HEK293 (cell line): ENCODE data around the gene TSPAN3.

ENCODE experiments used
- FEZF1 ChIP-seq: fragments of 450-650 bp; formaldehyde crosslinking; IDR thresholded peaks from 2 replicates; pipeline ENCODE4 v1.5.1; 2016; ENCODE audit warnings: missing biosample characterization, missing genetic modification characterization
- GLI2 ChIP-seq: fragments of 450-650 bp; formaldehyde crosslinking; IDR thresholded peaks from 2 replicates; pipeline ENCODE4; 2017; ENCODE audit warnings: missing biosample characterization, missing genetic modification characterization, low read depth, borderline replicate concordance
- KLF7 ChIP-seq: fragments of 450-650 bp; formaldehyde crosslinking; IDR thresholded peaks from 2 replicates; pipeline ENCODE4 v1.5.1; 2016; ENCODE audit warnings: missing biosample characterization, missing genetic modification characterization, borderline replicate concordance
- PRDM1 ChIP-seq: fragments of 450-650 bp; formaldehyde crosslinking; IDR thresholded peaks from 2 replicates; pipeline ENCODE4; 2016; ENCODE audit warnings: missing biosample characterization, missing genetic modification characterization
- RBAK ChIP-seq: fragments of 450-650 bp; formaldehyde crosslinking; IDR thresholded peaks from 2 replicates; pipeline ENCODE4 v1.5.1; 2016; ENCODE audit warnings: missing biosample characterization, missing genetic modification characterization
- ZBTB17 ChIP-seq: fragments of 450-650 bp; formaldehyde crosslinking; IDR thresholded peaks from 2 replicates; pipeline ENCODE4 v1.5.1; 2016; ENCODE audit warnings: missing biosample characterization, missing genetic modification characterization
- ZNF140 ChIP-seq: fragments of 450-650 bp; formaldehyde crosslinking; IDR thresholded peaks from 2 replicates; pipeline ENCODE4 v1.5.1; 2016; ENCODE audit warnings: missing biosample characterization, missing genetic modification characterization
- ZNF211 ChIP-seq: fragments of 450-650 bp; formaldehyde crosslinking; IDR thresholded peaks from 2 replicates; pipeline ENCODE4 v1.5.1; 2016; ENCODE audit warnings: low read depth, missing biosample characterization, missing genetic modification characterization
- ZNF221 ChIP-seq: fragments of 450-650 bp; formaldehyde crosslinking; IDR thresholded peaks from 2 replicates; pipeline ENCODE4 v1.5.1; 2017; ENCODE audit warnings: missing biosample characterization, missing genetic modification characterization, borderline replicate concordance
- ZNF239 ChIP-seq: fragments of 450-650 bp; formaldehyde crosslinking; IDR thresholded peaks from 2 replicates; pipeline ENCODE4 v1.5.1; 2016; ENCODE audit warnings: missing biosample characterization, missing genetic modification characterization
- ZNF302 ChIP-seq: fragments of 450-650 bp; formaldehyde crosslinking; IDR thresholded peaks from 2 replicates; pipeline ENCODE4 v1.5.1; 2016; ENCODE audit warnings: missing biosample characterization, missing genetic modification characterization, low read depth
- ZNF341 ChIP-seq: fragments of 450-650 bp; formaldehyde crosslinking; IDR thresholded peaks from 2 replicates; pipeline ENCODE4; 2016; ENCODE audit warnings: low read depth, missing biosample characterization, missing genetic modification characterization
- ZNF350 ChIP-seq: fragments of 450-650 bp; formaldehyde crosslinking; IDR thresholded peaks from 2 replicates; pipeline ENCODE4 v1.5.0; 2017; ENCODE audit warnings: missing biosample characterization, mild to moderate bottlenecking, missing genetic modification characterization
- ZNF423 ChIP-seq: fragments of 450-650 bp; formaldehyde crosslinking; IDR thresholded peaks from 2 replicates; pipeline ENCODE4 v1.5.1; 2016; ENCODE audit warnings: missing biosample characterization, missing genetic modification characterization
- ZNF571 ChIP-seq: fragments of 450-650 bp; formaldehyde crosslinking; IDR thresholded peaks from 2 replicates; pipeline ENCODE4 v1.5.0; 2017; ENCODE audit warnings: missing biosample characterization, missing genetic modification characterization
- ZNF791 ChIP-seq: fragments of 450-650 bp; formaldehyde crosslinking; IDR thresholded peaks from 2 replicates; pipeline ENCODE4 v1.5.1; 2016; ENCODE audit warnings: missing biosample characterization, missing genetic modification characterization
- ZNF830 ChIP-seq: fragments of 450-650 bp; IDR thresholded peaks from 2 replicates; pipeline ENCODE4 v1.5.0; 2018; ENCODE audit warnings: missing biosample characterization, missing genetic modification characterization, low read depth, mild to moderate bottlenecking, moderate library complexity
- ZSCAN23 ChIP-seq: fragments of 450-650 bp; formaldehyde crosslinking; IDR thresholded peaks from 2 replicates; pipeline ENCODE4 v1.5.1; 2016; ENCODE audit warnings: missing biosample characterization, missing genetic modification characterization
- TF ChIP-seq, protein P1 (sequence below): fragments of 450-650 bp; formaldehyde crosslinking; IDR thresholded peaks from 2 replicates; pipeline ENCODE4 v1.5.1; 2016; ENCODE audit warnings: missing biosample characterization, missing genetic modification characterization, borderline replicate concordance
- TF ChIP-seq, protein P2 (sequence below): fragments of 450-650 bp; formaldehyde crosslinking; IDR thresholded peaks from 2 replicates; pipeline ENCODE4 v1.5.1; 2016; ENCODE audit warnings: missing biosample characterization, missing genetic modification characterization
- TF ChIP-seq, protein P3 (sequence below): fragments of 450-650 bp; formaldehyde crosslinking; conservative IDR thresholded peaks from 2 replicates; pipeline ENCODE4 v1.5.1; 2016; ENCODE audit warnings: low read depth, missing biosample characterization, missing genetic modification characterization
- TF ChIP-seq, protein P4 (sequence below): fragments of 450-650 bp; formaldehyde crosslinking; IDR thresholded peaks from 2 replicates; pipeline ENCODE4 v1.5.1; 2016; ENCODE audit warnings: missing biosample characterization, missing genetic modification characterization
- TF ChIP-seq, protein P5 (sequence below): fragments of 450-650 bp; formaldehyde crosslinking; IDR thresholded peaks from 2 replicates; pipeline ENCODE4 v1.5.0; 2017; ENCODE audit warnings: missing biosample characterization, missing genetic modification characterization, borderline replicate concordance

TSPAN3 gene

DNA sequence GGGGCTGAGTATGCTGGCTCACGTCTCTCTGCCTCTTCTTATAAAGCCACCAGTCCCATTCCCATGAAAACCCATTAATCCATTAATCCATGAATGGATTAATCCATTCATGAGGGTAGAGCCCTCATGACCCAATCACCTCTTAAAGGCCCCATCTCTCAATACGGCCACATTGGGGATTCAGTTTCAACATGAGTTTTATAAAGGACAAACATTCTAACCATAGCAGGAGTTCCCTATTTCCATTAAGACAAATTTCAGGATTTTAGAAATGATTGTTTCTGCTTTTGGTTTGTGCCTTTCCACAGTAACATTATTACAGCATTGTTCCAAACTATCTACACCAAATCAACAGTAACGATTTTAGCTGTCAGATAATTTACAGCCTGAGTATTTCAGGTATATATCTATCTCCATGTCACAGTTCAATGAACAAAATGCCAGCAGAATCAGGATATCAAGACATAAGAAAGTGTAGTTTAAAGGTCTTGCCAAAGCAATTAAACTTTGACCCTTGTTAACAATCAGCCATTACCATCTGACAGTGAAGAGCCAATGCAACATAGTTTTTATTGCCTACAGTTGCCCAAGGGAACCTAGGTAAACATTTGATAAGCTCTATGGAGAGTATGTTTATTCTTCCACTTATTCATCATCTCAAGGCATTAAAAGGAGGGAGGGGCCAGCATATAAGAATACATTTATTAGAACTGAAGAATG lies 3.8 kb downstream of the TSPAN3 start (continued):
- TF ChIP-seq ZNF302 (no peak), ZNF423 (tag by site-specific recombination) (peak; percentile 65; the same call in 1 of the 2 replicates), PRDM1 (no peak), ZNF140 (tag by site-specific recombination) (no peak), ZSCAN23 (peak; percentile 17; the same call in 1 of the 2 replicates), ZNF791 (tag by site-specific recombination) (no peak), GLI2 (tag by site-specific recombination) (peak; percentile 93), ZNF341 (tag by site-specific recombination) (peak; percentile 38), ZNF211 (tag by site-specific recombination) (no peak), ZNF830 (tag by site-specific recombination) (no peak), ZBTB17 (peak; percentile 47), RBAK (tag by site-specific recombination) (no peak), ZNF221 (tag by site-specific recombination) (no peak), KLF7 (tag by site-specific recombination) (peak; percentile 89; the same call in 1 of the 2 replicates), ZNF239 (tag by site-specific recombination) (no peak), FEZF1 (tag by site-specific recombination) (peak; percentile 96), ZNF571 (tag by site-specific recombination) (no peak), ZNF350 (tag by site-specific recombination) (no peak)
- TF ChIP-seq, protein P1, sequence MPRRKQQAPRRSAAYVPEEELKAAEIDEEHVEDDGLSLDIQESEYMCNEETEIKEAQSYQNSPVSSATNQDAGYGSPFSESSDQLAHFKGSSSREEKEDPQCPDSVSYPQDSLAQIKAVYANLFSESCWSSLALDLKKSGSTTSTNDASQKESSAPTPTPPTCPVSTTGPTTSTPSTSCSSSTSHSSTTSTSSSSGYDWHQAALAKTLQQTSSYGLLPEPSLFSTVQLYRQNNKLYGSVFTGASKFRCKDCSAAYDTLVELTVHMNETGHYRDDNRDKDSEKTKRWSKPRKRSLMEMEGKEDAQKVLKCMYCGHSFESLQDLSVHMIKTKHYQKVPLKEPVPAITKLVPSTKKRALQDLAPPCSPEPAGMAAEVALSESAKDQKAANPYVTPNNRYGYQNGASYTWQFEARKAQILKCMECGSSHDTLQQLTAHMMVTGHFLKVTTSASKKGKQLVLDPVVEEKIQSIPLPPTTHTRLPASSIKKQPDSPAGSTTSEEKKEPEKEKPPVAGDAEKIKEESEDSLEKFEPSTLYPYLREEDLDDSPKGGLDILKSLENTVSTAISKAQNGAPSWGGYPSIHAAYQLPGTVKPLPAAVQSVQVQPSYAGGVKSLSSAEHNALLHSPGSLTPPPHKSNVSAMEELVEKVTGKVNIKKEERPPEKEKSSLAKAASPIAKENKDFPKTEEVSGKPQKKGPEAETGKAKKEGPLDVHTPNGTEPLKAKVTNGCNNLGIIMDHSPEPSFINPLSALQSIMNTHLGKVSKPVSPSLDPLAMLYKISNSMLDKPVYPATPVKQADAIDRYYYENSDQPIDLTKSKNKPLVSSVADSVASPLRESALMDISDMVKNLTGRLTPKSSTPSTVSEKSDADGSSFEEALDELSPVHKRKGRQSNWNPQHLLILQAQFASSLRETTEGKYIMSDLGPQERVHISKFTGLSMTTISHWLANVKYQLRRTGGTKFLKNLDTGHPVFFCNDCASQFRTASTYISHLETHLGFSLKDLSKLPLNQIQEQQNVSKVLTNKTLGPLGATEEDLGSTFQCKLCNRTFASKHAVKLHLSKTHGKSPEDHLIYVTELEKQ (tag by site-specific recombination) = peak; percentile 99
- TF ChIP-seq, protein P2, sequence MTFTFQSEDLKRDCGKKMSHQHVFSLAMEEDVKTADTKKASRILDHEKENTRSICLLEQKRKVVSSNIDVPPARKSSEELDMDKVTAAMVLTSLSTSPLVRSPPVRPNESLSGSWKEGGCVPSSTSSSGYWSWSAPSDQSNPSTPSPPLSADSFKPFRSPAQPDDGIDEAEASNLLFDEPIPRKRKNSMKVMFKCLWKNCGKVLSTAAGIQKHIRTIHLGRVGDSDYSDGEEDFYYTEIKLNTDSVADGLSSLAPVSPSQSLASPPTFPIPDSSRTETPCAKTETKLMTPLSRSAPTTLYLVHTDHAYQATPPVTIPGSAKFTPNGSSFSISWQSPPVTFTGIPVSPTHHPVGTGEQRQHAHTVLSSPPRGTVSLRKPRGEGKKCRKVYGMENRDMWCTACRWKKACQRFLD (tag by site-specific recombination) = no peak
- TF ChIP-seq, protein P3, sequence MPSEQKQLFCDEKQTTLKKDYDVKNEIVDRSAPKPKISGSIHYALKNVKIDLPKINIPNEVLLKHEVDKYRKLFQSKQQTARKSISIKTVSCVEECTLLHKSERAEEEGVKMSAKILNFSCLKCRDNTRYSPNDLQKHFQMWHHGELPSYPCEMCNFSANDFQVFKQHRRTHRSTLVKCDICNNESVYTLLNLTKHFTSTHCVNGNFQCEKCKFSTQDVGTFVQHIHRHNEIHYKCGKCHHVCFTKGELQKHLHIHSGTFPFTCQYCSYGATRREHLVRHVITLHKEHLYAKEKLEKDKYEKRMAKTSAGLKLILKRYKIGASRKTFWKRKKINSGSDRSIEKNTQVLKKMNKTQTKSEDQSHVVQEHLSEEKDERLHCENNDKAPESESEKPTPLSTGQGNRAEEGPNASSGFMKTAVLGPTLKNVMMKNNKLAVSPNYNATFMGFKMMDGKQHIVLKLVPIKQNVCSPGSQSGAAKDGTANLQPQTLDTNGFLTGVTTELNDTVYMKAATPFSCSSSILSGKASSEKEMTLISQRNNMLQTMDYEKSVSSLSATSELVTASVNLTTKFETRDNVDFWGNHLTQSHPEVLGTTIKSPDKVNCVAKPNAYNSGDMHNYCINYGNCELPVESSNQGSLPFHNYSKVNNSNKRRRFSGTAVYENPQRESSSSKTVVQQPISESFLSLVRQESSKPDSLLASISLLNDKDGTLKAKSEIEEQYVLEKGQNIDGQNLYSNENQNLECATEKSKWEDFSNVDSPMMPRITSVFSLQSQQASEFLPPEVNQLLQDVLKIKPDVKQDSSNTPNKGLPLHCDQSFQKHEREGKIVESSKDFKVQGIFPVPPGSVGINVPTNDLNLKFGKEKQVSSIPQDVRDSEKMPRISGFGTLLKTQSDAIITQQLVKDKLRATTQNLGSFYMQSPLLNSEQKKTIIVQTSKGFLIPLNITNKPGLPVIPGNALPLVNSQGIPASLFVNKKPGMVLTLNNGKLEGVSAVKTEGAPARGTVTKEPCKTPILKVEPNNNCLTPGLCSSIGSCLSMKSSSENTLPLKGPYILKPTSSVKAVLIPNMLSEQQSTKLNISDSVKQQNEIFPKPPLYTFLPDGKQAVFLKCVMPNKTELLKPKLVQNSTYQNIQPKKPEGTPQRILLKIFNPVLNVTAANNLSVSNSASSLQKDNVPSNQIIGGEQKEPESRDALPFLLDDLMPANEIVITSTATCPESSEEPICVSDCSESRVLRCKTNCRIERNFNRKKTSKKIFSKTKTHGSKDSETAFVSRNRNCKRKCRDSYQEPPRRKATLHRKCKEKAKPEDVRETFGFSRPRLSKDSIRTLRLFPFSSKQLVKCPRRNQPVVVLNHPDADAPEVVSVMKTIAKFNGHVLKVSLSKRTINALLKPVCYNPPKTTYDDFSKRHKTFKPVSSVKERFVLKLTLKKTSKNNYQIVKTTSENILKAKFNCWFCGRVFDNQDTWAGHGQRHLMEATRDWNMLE = 0 out of 2 replicates have a peak, but pooled peaks have one; percentile 15
- TF ChIP-seq, protein P4, sequence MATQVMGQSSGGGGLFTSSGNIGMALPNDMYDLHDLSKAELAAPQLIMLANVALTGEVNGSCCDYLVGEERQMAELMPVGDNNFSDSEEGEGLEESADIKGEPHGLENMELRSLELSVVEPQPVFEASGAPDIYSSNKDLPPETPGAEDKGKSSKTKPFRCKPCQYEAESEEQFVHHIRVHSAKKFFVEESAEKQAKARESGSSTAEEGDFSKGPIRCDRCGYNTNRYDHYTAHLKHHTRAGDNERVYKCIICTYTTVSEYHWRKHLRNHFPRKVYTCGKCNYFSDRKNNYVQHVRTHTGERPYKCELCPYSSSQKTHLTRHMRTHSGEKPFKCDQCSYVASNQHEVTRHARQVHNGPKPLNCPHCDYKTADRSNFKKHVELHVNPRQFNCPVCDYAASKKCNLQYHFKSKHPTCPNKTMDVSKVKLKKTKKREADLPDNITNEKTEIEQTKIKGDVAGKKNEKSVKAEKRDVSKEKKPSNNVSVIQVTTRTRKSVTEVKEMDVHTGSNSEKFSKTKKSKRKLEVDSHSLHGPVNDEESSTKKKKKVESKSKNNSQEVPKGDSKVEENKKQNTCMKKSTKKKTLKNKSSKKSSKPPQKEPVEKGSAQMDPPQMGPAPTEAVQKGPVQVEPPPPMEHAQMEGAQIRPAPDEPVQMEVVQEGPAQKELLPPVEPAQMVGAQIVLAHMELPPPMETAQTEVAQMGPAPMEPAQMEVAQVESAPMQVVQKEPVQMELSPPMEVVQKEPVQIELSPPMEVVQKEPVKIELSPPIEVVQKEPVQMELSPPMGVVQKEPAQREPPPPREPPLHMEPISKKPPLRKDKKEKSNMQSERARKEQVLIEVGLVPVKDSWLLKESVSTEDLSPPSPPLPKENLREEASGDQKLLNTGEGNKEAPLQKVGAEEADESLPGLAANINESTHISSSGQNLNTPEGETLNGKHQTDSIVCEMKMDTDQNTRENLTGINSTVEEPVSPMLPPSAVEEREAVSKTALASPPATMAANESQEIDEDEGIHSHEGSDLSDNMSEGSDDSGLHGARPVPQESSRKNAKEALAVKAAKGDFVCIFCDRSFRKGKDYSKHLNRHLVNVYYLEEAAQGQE (tag by site-specific recombination) = no peak
- TF ChIP-seq, protein P5, sequence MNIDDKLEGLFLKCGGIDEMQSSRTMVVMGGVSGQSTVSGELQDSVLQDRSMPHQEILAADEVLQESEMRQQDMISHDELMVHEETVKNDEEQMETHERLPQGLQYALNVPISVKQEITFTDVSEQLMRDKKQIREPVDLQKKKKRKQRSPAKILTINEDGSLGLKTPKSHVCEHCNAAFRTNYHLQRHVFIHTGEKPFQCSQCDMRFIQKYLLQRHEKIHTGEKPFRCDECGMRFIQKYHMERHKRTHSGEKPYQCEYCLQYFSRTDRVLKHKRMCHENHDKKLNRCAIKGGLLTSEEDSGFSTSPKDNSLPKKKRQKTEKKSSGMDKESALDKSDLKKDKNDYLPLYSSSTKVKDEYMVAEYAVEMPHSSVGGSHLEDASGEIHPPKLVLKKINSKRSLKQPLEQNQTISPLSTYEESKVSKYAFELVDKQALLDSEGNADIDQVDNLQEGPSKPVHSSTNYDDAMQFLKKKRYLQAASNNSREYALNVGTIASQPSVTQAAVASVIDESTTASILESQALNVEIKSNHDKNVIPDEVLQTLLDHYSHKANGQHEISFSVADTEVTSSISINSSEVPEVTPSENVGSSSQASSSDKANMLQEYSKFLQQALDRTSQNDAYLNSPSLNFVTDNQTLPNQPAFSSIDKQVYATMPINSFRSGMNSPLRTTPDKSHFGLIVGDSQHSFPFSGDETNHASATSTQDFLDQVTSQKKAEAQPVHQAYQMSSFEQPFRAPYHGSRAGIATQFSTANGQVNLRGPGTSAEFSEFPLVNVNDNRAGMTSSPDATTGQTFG (tag by site-specific recombination) = no peak
